GM23248 (cell line): ENCODE measurements around the gene EPPIN.

Experiments used
- EZH2 ChIP-seq: fragments of 200-600 bp; sonication (generic); IDR thresholded peaks from 2 replicates; pipeline ENCODE4 v1.6.1; 2018; ENCODE audit warnings: antibody characterized with exemption, mild to moderate bottlenecking; ENCODE audit not compliant: insufficient read depth, poor library complexity, severe bottlenecking
- EZH2phosphoT487 ChIP-seq: fragments of 200-600 bp; sonication (generic); IDR thresholded peaks from 2 replicates; pipeline ENCODE4 v1.6.1; 2018; ENCODE audit warnings: antibody characterized with exemption, moderate library complexity, mild to moderate bottlenecking, low read depth; ENCODE audit not compliant: insufficient read depth

- TF ChIP-seq EZH2phosphoT487 (no peak), EZH2 (no peak)
These were observed 49.2 kb downstream of the EPPIN start for GRCh38 chr20:45497971-45498494.
